Measurements from ENCODE around the gene MOCS1. TPM values are rescaled to one million over a fixed set of nuclear protein-coding genes. Genes with fewer than 3 reads are reported as not detected.

The MOCS1 gene
- total and polyA plus RNA-seq, 2 experiments from 2014 or later, result 12.4 to 18.9 TPM

- no peak overlapping the region for H3K4me3 ChIP-seq
- TF ChIP-seq, protein P1, sequence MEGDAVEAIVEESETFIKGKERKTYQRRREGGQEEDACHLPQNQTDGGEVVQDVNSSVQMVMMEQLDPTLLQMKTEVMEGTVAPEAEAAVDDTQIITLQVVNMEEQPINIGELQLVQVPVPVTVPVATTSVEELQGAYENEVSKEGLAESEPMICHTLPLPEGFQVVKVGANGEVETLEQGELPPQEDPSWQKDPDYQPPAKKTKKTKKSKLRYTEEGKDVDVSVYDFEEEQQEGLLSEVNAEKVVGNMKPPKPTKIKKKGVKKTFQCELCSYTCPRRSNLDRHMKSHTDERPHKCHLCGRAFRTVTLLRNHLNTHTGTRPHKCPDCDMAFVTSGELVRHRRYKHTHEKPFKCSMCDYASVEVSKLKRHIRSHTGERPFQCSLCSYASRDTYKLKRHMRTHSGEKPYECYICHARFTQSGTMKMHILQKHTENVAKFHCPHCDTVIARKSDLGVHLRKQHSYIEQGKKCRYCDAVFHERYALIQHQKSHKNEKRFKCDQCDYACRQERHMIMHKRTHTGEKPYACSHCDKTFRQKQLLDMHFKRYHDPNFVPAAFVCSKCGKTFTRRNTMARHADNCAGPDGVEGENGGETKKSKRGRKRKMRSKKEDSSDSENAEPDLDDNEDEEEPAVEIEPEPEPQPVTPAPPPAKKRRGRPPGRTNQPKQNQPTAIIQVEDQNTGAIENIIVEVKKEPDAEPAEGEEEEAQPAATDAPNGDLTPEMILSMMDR (IDR thresholded peaks at IDR 0.05; ENCODE audit: low read depth, low read length), result no peak
- DNase-seq (ENCODE audit: low read depth in 1 of 2, low spot score in 1 of 2), result no peak
- H3K27ac ChIP-seq, result no peak overlapping the region
- no peaks in the 10 kb centered on the region for H3K36me3 ChIP-seq
- H3K9me3 ChIP-seq (ENCODE audit: low read depth), result no peaks in the 10 kb centered on the region
- H3K4me1 ChIP-seq (ENCODE audit: low read depth), result no peaks in the 10 kb centered on the region
- H3K27me3 ChIP-seq, result no peaks in the 10 kb centered on the region
Observed at GRCh38 chr6:39917981-39918380, 16.3 kb downstream of the MOCS1 start.

DNA sequence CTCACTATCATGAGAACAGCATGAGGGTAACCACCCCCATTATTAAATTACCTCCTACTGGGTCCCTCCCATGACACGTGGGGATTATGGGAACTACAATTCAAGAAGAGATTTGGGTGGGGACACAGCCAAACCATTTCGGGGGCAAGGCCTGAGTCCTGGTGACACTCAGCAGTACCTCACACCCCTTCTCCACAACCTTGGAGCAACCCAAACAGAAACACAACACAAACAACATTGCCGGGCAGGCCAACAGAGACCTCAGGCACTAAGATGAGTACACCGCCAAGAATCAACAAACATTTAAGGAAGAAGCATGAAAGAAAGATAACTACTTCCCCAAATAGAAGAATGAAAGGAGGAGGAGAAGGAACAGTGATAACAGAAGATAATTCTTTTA is 16.9 kb downstream of the MOCS1 start:
- DNase-seq (ENCODE audit: low read depth in 1 of 2, low spot score in 1 of 2), result no peak
- Histone ChIP-seq H3K27ac (no peak overlapping the region), H3K36me3 (no peaks in the 10 kb centered on the region), H3K27me3 (no peaks in the 10 kb centered on the region), H3K9me3 (ENCODE audit: low read depth) (no peaks in the 10 kb centered on the region), H3K4me1 (ENCODE audit: low read depth) (no peaks in the 10 kb centered on the region), H3K4me3 (no peak overlapping the region)
- TF ChIP-seq, protein P1 (IDR thresholded peaks at IDR 0.05; ENCODE audit: low read depth, low read length), result no peak

DNA sequence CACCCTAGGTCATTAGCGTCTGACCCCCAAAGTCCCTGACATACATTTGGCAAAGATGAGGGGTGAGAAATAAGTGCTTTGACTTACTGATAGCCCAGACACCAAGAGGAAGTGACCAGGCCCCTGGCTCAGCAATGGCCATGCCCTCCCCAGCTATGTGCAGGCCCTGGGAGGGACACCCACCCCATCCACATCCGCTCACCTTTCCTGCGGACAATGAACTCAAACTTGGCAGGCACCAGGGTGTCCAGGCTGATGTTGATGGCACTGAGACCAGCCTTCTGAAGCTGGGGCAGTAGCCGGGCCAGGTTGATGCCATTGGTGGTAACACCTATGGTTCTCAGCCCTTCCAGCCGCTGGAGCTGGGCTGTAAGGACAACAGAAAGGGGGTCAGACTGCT is 18.4 kb downstream of the MOCS1 start:
- H3K36me3 ChIP-seq, result no peaks in the 10 kb centered on the region

GRCh38 chr6:39914239-39914638 is 20.0 kb downstream of the MOCS1 start:
- no peak for DNase-seq (ENCODE audit: low read depth in 1 of 2, low spot score in 1 of 2)
- TF ChIP-seq, protein P1 (IDR thresholded peaks at IDR 0.05; ENCODE audit: low read depth, low read length), result no peak
- Histone ChIP-seq H3K4me1 (ENCODE audit: low read depth) (peaks cover 4% of the 10 kb centered on the region), H3K27me3 (no peaks in the 10 kb centered on the region), H3K4me3 (no peak overlapping the region), H3K9me3 (ENCODE audit: low read depth) (no peaks in the 10 kb centered on the region), H3K27ac (no peak overlapping the region), H3K36me3 (no peaks in the 10 kb centered on the region)

More for the DNA sequence above, 18.4 kb downstream of the MOCS1 start:
- TF ChIP-seq, protein P1 (IDR thresholded peaks at IDR 0.05; ENCODE audit: low read depth, low read length), result no peak
- no peaks in the 10 kb centered on the region for H3K9me3 ChIP-seq (ENCODE audit: low read depth)
- no peak for DNase-seq (ENCODE audit: low read depth in 1 of 2, low spot score in 1 of 2)
- no peaks in the 10 kb centered on the region for H3K27me3 ChIP-seq
- peaks cover 3% of the 10 kb centered on the region for H3K4me1 ChIP-seq (ENCODE audit: low read depth)
- H3K4me3 ChIP-seq, result no peak overlapping the region
- H3K27ac ChIP-seq, result no peak overlapping the region

- H3K36me3 ChIP-seq, result no peaks in the 10 kb centered on the region
- H3K27ac ChIP-seq, result no peak overlapping the region
- H3K4me3 ChIP-seq, result no peak overlapping the region
- TF ChIP-seq, protein P1 (IDR thresholded peaks at IDR 0.05; ENCODE audit: low read depth, low read length), result no peak
- no peak for DNase-seq (ENCODE audit: low read depth in 1 of 2, low spot score in 1 of 2)
- peaks cover 4% of the 10 kb centered on the region for H3K4me1 ChIP-seq (ENCODE audit: low read depth)
- no peaks in the 10 kb centered on the region for H3K9me3 ChIP-seq (ENCODE audit: low read depth)
- no peaks in the 10 kb centered on the region for H3K27me3 ChIP-seq
Observed at GRCh38 chr6:39913391-39913916, 20.8 kb downstream of the MOCS1 start.

Measured in cardiac muscle cell (in vitro differentiated cells and primary cell).